ENCODE measurements around the gene CPNE6.

- TF ChIP-seq CTCF (IDR thresholded peaks at IDR 0.05; ENCODE audit: control extremely low read depth in 1 of 3, insufficient read depth in 1 of 3, low read depth in 1 of 3, low read length in 3 of 3), result no peak
- TF ChIP-seq EGR1 (IDR thresholded peaks at IDR 0.05; ENCODE audit: borderline replicate concordance, low read depth, low read length), result no peak
- TF ChIP-seq CEBPB (IDR thresholded peaks at IDR 0.05; ENCODE audit: low read depth, low read length), result no peak
- TF ChIP-seq FOSL1 (IDR thresholded peaks at IDR 0.05; ENCODE audit: insufficient read depth, low read depth, low read length), result no peak
- TF ChIP-seq TAF1 (IDR thresholded peaks at IDR 0.05; ENCODE audit: low read depth, low read length), result no peak
- no peak for TF ChIP-seq BCL11A (IDR thresholded peaks at IDR 0.05; ENCODE audit: low read depth in 2 of 2, low read length in 2 of 2)
- TF ChIP-seq POLR2A (IDR thresholded peaks at IDR 0.05; ENCODE audit: control extremely low read depth in 1 of 2, low read depth in 2 of 2, low read length in 2 of 2), result no peak
- TF ChIP-seq EP300 (IDR thresholded peaks at IDR 0.05; ENCODE audit: borderline replicate concordance in 1 of 2, low read depth in 2 of 2, low read length in 2 of 2), result no peak
- TF ChIP-seq HDAC6 (IDR thresholded peaks at IDR 0.05; ENCODE audit: low read depth, low read length), result no peak
- no peak for TF ChIP-seq EZH2 (IDR thresholded peaks at IDR 0.05; ENCODE audit: low read depth, low read length, severe bottlenecking)
- TF ChIP-seq POLR2AphosphoS5 (IDR thresholded peaks at IDR 0.05; ENCODE audit: low read depth, low read length), result no peak
Observed at GRCh38 chr14:24085215-24085614, 13.9 kb downstream of the CPNE6 start.

Measured in H1 (cell line).